Breast epithelium (tissue), 3 donors: ENCODE measurements around the gene ZNF431.

ENCODE experiments used
- POLR2A ChIP-seq: fragments of 450-650 bp; IDR thresholded peaks from one replicate; pipeline ENCODE4 v1.6.1; 2016; ENCODE audit warnings: antibody characterized with exemption, mild to moderate bottlenecking, moderate library complexity
- TF ChIP-seq, protein P1 (sequence below), 3 donors: fragments of 450-650 bp; IDR thresholded peaks; one replicate each; pipeline ENCODE4 v1.5.1; 2016 to 2017; ENCODE audit warnings: antibody characterized with exemption in 3 of 3, mild to moderate bottlenecking in 3 of 3, moderate library complexity in 3 of 3

DNA sequence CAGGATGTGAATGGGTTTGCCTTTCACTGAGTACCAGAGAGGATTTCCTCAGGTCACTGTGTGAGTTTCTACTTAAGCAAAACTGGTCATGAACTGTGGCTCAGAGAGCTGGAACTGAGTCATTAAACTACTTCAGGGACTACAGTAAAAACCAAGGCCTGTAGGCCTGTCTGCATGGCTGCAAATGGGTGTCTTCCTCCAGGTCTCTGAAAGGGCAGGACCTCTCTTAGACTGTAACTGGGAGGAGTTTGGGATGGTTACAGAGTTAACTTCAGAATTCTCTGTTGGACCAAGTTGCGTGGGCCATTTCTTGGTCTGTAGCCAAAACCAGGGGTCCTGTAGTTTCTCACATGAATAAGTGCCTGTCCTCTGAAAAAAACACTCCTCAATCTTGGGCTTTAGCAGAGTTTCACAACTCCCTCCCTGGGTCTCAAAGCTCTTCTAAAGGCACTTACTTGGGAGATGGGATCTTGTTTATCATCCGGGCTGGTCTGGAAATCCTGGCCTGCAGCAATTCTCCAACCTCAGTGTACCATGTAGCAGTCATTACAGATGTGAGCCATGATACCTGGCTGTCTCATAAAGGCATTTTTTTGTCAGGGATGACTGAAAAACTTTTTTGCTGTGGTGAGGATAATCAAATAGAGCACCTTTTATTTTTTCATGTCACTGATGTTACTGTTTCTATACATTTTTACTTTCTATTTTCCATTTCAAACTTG lies 40.2 kb upstream of the ZNF431 start:
- TF ChIP-seq, protein P1, sequence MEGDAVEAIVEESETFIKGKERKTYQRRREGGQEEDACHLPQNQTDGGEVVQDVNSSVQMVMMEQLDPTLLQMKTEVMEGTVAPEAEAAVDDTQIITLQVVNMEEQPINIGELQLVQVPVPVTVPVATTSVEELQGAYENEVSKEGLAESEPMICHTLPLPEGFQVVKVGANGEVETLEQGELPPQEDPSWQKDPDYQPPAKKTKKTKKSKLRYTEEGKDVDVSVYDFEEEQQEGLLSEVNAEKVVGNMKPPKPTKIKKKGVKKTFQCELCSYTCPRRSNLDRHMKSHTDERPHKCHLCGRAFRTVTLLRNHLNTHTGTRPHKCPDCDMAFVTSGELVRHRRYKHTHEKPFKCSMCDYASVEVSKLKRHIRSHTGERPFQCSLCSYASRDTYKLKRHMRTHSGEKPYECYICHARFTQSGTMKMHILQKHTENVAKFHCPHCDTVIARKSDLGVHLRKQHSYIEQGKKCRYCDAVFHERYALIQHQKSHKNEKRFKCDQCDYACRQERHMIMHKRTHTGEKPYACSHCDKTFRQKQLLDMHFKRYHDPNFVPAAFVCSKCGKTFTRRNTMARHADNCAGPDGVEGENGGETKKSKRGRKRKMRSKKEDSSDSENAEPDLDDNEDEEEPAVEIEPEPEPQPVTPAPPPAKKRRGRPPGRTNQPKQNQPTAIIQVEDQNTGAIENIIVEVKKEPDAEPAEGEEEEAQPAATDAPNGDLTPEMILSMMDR (IDR thresholded peaks at IDR 0.05), result no peak
- no peak for TF ChIP-seq POLR2A
